Measurements from ENCODE around the gene LEFTY1. TPM values are rescaled to one million over a fixed set of nuclear protein-coding genes. Genes with fewer than 3 reads are reported as not detected.
A peak's percentile ranks its signal among the peaks of the same experiment; 100 is the strongest.

LEFTY1 gene
- total and polyA plus RNA-seq, 2 of the 13 experiments (the other 11 are each of a cell fraction or from before 2014, with no cell fraction given) = 0.29 to 0.79 TPM

- TF ChIP-seq AKNA (CRISPR knock-in tag; IDR thresholded peaks at IDR 0.05; ENCODE audit: borderline replicate concordance) (no peak), GPN1 (CRISPR knock-in tag; IDR thresholded peaks at IDR 0.05; ENCODE audit: borderline replicate concordance) (no peak), POGZ (CRISPR knock-in tag; IDR thresholded peaks at IDR 0.05) (0 out of 2 replicates have a peak, but pooled peaks have one; percentile 37), ZFP36 (IDR thresholded peaks at IDR 0.05; ENCODE audit: borderline replicate concordance, low read depth, low read length, partially characterized antibody) (no peak), NFE2L1 (CRISPR knock-in tag; IDR thresholded peaks at IDR 0.05; ENCODE audit: borderline replicate concordance) (no peak), JUN (CRISPR knock-in tag; IDR thresholded peaks at IDR 0.05) (peak; percentile 42; the same call in 1 of the 2 replicates), DRAP1 (CRISPR knock-in tag; IDR thresholded peaks at IDR 0.05) (peak; percentile 79), RERE (CRISPR knock-in tag; IDR thresholded peaks at IDR 0.05; ENCODE audit: low read depth) (no peak), ZNF530 (CRISPR knock-in tag; IDR thresholded peaks at IDR 0.05; ENCODE audit: low read depth) (no peak), ZNF234 (CRISPR knock-in tag; conservative IDR thresholded peaks at IDR 0.05) (no peak; the same call in 1 of the 2 replicates), IKZF5 (CRISPR knock-in tag; IDR thresholded peaks at IDR 0.05) (no peak; the same call in 1 of the 2 replicates), ZNF543 (CRISPR knock-in tag; IDR thresholded peaks at IDR 0.05) (peak; percentile 93)
- TF ChIP-seq, protein P1, sequence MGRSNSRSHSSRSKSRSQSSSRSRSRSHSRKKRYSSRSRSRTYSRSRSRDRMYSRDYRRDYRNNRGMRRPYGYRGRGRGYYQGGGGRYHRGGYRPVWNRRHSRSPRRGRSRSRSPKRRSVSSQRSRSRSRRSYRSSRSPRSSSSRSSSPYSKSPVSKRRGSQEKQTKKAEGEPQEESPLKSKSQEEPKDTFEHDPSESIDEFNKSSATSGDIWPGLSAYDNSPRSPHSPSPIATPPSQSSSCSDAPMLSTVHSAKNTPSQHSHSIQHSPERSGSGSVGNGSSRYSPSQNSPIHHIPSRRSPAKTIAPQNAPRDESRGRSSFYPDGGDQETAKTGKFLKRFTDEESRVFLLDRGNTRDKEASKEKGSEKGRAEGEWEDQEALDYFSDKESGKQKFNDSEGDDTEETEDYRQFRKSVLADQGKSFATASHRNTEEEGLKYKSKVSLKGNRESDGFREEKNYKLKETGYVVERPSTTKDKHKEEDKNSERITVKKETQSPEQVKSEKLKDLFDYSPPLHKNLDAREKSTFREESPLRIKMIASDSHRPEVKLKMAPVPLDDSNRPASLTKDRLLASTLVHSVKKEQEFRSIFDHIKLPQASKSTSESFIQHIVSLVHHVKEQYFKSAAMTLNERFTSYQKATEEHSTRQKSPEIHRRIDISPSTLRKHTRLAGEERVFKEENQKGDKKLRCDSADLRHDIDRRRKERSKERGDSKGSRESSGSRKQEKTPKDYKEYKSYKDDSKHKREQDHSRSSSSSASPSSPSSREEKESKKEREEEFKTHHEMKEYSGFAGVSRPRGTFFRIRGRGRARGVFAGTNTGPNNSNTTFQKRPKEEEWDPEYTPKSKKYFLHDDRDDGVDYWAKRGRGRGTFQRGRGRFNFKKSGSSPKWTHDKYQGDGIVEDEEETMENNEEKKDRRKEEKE (IDR thresholded peaks at IDR 0.05) = no peak
These were observed 6.8 kb downstream of the LEFTY1 start, which contains the start of gene TMEM63A (continued) for GRCh38 chr1:225881959-225882693.
